NCI-H510A treated with DMSO at 0.1 percent for 48 hours (cell line): ENCODE measurements around the gene STMP1.

Experiments used
- DNase-seq: peaks from one replicate; lab custom pipeline; 2025; lab: John Stamatoyannopoulos, UW

STMP1 gene

DNA sequence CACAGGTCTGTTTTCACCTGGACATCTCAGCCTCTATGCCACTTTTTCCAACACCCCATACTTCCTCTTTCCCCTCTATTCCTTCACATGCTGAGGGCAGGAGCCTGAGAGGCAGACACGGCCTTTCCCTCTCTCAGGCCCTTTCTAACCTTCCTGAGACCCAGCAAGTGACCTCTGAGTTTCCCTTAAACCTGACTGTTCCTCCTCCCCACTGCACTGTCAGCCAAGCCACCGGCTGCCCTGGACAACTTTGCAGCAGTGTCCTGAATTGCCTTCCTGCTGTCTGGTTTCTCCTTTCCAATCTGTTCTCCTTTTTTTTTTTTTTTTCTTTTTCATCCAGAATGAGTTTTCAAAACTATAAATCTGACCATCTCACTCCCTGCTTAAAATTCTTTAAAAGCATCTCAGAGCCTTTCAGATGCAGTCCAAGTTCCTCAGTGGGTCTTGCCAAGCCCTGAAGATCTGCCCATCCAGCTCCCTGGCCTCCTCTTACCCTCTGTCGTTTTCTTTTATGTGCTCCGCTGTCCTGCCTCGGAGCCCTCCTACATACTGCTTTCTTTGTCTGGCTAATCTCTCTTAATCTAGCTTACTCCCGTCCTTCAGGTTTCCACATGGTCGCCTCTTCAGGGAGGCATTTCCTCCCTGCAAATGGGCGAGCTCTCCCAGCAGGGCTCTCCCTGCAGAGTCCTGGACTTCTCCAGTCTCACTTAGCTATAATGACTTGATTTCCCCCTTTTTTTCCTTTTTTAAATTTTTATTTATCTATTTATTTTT, 35.1 kb downstream of the STMP1 start:
- DNase-seq: no peak

DNA sequence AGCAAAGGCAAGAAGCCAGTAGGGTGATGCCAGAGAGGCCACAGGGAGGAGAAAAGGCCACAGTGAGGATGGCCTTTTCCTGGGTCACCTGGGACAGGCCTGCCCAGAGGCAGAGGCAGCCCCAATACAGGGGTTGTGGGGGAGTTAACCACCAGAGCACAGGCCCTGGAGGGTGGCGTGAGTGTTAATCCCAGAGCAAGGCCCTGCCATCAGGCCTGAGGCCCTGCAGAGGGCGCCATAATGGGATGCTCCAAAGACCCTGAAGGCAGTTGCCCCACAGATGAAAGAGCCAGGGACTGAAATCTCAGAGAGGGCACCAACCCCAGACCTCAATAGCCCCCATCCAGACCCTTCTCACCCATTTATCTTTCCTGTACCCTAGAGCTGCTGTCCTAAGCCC, 41.8 kb downstream of the STMP1 start:
- DNase-seq: no peak

DNA sequence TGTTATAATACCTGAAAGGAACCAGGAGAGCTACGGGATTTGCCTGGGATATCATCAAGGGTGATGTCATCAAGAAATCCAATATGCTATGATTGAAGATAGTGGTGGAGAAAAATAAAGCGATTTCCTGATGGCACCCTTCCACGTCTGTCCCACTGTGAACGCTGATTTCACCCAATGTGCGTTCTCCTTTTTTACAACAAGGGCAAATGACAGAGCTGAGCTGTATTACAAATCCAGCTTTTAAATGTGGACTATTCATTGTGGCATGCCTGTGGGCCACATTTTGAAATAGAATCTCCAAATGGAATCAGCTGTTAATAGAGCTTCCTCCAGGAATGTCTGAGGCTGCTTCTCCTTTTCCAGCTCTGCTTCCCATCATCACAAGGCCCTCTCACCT, 42.4 kb downstream of the STMP1 start:
- DNase-seq: no peak

DNA sequence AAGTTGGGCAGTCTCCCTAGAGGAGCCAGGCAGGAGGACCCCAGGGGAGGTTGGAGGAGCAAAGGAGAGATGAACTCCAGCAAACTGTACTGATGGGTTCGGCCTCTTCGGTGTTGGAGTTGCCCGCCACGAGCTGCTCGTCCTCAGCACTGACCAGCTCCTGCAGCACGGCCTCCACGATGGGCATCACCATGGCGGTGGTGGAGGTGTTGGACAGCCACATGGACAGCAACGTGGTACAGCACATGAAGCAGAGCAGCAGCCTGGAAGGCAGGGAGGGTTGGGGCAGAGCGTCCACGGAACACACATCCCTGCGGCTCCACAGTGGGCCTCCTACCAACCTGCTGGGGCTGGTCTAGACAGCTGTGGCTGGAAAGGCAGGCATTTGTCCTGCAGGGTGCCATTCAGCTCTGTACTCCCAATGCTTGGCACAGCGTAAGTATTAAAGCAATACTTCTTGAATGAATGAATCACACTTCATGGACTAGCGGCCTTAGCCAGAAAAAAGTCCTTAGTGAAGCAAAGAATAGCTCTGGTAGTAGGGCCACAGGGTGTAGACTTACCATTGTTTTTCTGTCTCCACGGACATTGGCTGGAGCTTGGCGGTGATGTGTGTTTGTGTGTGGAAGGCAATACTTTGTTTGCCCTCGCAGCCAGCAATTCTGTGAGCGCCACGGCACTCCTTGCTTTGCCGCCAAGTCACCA, 43.9 kb downstream of the STMP1 start:
- DNase-seq: no peak

DNA sequence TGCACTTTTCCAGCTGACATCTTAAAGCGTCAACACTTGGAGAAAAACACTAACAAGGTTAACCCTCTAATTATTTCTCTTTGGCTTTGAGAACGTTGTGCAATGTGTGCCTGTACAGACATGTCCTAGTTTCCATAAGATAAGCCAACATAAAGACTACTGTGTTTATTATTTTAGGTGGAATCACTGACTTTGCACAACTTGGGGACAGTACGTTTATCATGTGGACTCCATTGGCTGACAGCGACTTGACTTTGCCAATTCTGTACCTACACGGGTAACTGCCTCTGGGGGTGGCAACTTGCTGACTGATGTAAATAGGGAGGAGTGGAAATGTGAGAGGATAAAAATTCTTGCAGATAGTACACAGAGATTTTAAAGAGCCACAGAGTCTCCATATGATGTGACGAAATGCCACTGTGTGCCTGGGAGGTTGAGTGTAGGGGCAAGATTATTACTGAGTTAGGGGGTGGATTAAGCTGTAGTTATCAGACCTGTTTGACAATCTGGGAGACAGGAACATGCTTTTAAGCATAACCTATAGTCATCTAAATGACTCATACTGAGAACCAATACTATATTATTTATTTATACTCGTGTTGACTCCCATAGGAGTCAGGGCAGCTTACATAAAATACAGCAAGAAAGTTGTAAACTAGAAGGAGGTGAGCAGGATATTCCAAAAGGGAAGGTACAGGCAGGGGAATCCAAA, 44.7 kb downstream of the STMP1 start:
- no peak for DNase-seq

DNA sequence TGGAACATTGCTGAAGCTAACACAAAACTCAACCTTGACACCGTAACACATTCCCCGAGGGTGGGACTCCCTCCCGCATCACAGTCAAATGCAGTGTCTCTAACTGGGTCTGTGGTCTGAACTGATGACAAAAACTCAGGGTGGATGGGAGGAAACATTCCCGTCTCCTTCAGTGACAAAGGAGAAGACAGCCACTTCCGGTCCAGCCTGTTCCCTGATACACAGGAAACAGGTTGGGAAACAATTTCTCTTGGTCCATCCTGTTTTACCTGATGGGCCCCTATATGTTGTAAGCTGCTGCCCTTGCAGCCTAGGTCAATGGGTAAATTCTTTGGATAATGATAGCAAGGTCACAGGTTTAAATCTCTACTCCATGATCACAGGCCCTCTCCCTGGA, 45.3 kb downstream of the STMP1 start:
- DNase-seq: no peak

DNA sequence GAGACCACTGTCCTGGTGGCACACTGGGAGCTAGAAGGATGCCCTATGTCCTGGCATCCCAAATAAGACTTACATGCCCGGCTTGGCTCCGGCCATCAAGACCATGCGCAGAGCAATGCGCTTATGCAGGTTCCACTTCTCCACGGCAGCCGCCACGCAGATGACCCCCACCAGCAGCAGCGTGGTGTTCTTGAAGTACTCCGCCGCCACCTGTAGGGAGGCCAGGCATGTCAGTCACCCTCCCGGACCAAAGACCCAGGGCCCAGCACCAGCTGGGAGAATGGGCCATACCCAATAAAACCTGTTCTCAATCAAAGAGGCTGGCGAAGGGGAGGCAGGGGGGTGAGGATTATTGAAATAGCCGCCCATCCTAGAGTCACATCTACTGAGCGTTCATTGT, 45.7 kb downstream of the STMP1 start:
- no peak for DNase-seq

DNA sequence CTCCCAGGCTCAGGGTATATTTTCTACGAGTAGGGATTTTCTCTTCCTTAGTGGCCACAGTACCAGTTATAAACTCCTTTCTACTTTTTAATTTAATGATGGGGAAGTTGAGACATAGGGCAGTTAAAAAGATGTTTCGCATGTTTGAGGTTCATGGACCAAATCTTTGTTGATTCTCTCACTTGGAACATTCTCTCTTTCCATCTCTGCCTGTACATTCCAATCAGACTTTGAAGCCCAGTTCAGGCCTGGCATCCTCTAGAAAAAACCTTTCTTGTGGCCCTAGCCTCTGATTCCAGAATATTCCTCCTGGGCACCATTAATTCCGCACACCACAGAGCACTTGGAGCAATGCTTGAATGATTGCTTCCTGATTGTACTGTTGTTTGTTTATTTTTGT, 47.2 kb downstream of the STMP1 start:
- DNase-seq: no peak

DNA sequence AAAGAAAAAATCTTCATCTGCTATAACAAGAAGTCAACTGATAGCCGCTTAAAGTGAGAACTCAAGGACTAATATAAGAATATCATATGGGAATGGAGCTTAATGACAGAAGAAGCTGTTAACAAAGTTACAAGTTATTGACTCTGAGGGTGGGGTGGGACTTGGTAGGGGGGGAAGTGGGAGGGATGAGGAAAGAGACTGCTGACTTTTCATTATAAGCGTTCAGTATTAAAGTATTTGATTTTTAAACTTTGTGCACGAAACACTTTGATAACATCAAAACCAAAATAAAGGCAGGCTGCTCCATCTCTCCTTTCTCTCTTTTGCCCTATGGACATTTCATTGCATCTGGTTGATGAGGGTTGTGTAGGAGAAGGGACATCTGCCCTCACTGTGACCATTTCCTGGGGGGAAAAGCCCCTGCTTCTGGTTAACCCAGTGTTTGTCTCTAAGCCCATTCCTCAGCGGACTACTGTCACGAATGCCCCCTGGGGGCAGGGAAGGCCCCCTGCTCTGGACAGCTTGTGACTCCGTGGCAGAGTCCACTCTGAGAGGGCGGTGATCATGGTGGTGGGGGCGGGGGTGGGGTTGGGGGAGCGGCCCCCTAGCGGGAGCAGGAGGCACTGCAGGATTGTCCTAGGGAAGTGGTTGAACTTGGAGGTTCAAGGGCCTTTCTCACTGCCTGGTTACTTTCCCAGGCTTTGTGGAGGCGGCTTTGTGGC, 48.3 kb downstream of the STMP1 start:
- DNase-seq: no peak

DNA sequence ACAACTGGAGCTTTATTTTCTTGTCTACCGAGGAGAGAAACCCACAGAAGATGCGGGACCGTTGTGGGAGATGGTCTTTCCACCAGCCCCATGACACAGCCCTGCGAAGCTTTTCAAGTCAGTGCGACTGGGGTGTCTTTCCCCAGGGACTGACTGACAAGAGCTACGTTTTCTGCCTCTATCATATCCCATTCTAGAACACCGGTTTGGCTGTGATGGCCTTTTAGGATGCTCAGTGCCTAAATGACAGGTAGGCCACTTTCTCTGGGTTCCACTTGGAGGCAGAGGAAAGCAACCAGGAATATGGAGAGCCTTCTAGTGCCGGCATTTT, 48.8 kb downstream of the STMP1 start:
- no peak for DNase-seq

DNA sequence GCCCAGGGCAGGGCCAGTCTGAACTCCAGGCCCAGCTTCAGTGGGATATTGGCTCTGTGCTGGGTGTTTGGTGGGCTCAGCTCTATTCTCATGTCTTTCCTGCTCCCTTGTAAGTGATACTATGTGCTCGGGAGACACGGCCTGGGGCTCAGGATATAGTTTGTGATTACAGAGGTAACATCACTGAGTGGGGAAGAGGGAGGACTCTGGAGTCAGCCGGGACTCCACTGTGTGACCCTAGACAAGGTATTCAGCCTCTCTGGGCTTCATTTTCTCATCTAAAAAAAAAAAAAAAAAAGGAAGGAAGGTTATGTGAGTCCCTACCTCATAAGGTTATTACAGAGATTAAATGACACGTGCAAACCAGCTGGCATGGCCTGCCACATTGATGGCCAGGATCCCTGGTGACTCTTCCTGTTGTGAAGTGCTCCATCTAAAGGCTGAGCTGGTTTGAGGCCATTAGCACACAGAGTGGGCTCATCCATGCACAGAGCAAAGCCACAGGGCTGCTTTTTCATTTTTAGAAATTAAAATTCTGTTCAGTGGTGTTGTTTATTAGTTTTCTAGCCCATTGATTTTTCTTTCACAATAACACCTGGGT, 50.0 kb downstream of the STMP1 start:
- DNase-seq: no peak

DNA sequence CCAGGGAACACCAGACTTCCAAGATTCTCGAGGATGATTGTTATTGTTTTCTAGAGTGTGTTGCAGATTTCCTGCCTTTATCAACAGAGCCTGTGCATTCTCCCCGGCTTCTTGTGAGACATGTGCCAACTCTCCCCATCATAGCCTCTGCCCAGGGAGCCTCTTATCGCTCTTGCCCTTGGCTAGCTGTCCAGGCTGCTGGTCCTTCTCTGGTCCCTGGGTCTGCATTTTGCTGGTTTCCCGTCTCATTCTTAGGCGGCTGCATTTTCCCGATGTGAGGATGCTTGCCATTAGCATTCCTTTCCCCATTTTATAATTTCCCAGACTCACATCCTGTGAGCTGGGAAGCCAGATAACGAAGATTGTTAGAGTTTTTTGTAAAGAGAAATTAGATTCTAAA, 50.5 kb downstream of the STMP1 start:
- no peak for DNase-seq

DNA sequence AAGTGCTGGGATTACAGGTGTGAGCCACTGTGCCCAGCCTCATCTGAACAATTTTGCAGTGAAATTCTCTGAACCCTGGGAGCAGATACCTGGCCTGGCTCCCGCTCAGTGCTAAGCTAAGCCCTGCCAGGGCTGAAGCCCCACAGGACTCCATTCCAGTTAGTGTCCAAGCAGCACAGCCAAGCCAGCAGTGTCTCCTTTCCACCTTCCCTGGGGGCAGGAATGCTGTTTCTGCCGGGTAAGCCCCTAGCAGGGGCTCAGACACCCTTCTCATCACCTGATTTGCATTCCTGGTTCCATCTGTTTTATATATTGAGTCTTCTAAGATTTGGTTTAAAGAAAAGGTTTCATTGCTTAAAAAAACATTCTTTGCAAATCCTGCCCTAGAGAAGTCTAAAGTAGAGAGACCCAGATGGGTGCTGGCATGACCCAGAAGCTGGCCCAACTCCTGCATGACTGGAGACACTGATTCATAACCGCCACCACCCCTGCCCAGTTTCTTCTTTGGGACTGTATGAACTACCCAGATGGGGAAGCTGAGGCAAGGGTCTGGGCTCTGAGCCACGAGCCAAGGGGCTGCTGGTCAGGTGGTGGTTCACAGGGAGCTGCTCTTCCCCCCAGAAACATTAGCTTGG, 51.6 kb downstream of the STMP1 start:
- no peak for DNase-seq

DNA sequence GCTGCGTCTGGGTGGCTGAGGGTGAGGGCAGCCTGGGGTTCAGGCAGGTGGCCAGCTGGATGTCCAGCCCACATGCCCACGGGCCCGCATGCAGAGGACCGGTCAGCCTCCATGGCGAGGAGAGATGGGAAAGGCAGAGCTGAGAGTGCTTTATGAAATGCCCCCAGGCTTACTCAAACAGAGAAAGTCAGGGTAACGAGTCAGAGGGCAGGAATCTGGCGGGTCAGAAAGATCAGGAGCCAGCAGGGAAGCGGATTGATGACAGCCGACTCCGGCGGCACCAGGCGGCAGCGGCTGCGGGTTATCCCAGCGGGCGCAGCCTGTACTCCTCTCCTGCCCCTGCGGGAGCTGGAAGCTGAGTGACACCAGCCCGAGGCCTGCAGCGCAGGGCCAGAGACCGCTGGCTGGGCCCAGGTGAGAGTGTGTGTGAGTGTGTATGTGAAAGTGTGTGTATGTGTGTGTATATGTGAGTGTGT, 52.3 kb downstream of the STMP1 start:
- DNase-seq: no peak

DNA sequence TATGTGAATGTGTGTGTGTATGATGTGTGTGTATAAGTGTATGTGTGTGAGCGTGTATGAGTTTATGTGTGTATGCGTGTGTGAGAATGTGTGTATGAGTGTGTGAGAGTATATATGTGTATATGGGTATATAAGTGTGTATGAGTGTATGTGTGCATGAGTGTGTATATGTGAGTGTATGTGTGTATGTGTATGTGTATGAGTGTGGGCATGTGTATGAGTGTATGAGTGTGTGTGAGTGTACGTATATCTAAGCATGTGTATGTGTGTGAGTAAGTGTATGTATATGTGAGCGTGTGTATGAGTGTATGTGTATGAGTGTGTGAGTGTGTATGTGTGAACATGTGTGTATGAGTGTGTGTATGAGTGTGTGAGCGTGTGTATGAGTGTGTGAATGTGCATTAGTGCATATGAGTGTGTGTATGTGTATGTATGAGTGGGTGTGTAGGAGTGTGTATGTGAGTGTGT, 52.8 kb downstream of the STMP1 start:
- no peak for DNase-seq

DNA sequence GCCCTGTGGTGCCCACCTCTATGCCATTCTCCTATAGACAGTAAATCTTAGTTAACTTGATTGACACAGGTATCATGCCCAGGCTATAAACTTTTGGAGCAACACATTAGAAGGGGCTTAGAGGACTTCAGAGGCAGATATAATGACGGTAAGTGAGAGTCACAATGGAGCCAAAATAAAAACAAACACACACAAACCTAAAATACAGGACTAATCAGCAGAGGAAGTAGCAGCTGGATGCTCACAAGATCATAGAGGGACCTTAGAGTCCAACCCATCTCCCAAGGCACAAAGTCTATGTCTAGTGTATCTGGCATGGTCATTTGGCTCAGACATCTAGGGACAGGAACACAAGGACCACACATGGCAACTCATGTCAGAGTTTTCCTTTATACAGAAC, 53.4 kb downstream of the STMP1 start:
- DNase-seq: no peak

DNA sequence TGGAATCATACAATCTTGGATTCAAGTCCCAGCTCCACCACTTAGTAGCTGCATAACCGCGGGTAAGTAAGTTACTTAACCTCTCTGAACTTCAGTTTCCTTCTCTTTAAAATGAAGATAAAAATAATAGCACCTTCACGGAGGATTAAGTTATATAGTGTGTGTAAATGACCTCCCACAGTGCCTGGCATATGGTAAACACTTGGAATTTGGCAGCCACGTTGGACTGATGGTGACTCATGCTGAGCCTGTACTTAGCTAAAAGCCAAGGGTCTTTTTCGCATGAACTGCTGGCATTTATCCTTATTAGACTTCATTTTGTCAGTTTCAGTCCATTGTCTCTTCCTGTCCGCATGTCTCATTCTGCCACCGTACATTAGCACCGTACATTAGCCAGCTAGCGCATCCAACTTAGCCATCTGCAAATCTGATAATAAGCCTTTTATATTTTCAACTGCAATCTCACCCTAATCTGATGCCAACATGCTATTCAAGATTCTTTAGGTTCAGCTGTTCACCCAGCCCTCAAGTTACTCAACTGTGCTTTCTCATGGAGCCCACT, 54.4 kb downstream of the STMP1 start:
- no peak for DNase-seq

DNA sequence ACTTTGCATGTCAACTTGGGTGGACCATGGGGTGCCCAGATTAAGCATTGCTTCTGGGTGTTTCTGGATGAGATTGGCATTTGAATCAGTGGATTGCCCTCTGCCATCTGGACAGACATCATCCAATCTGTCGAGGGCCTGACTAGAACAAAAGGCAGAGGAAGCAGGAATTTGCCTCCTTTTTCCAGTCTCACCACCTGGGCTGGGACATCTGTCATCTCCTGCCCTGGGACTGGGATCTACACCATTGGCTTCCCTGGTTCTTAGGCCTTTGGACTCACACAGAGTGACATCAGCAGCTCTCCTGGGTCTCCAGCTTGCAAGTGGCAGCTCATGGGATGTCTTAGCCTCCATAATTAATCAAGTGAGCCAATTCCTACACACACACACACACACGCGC, 55.4 kb downstream of the STMP1 start:
- no peak for DNase-seq

DNA sequence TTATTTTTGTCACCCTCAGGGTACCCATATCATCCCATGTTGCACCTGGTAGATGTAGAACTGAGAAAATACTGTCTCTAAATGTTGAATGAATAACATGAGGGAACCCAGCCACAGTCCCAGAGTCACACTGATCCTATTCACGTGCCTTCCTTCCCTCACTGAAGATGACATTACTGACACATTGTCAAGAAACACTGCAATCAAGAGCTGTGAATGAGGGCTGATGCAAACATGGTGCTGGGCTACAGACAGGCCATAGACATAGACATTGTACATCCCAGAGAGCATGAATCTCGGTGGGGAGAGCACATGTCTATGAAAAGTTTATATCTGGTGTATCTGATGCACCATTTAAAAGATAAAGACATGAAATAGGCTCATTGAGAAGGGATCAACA, 55.9 kb downstream of the STMP1 start:
- DNase-seq: no peak

DNA sequence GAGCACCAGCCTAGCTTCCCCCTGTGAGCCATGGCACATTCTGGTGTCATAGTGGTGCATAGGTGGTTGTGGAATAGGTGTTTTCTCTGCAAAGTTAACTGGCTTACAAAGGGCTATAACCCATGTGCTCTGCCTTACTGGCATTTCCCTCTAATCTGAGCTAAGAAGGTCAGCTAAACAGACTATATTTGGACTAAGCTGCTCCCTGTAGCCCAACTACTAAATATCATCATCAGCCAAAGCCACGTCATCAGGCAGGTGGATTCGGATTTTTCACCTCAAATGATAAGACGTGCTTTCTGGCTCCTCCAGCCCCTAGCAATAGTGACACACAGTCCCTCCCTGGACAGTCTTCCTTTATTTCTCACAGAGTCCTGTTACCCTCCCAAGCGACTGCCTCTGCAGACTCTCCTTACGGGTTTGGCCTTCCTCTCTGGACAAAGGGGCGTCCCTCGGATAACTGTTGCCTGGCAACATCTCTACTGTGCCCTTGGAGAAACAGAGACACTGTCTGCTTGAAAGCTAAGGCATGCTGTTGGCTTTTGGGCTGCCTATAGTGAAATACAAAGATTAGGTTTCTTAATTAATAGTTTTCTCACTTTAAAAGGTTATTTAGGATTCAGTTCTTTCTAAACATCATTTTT, 56.6 kb downstream of the STMP1 start:
- DNase-seq: no peak

DNA sequence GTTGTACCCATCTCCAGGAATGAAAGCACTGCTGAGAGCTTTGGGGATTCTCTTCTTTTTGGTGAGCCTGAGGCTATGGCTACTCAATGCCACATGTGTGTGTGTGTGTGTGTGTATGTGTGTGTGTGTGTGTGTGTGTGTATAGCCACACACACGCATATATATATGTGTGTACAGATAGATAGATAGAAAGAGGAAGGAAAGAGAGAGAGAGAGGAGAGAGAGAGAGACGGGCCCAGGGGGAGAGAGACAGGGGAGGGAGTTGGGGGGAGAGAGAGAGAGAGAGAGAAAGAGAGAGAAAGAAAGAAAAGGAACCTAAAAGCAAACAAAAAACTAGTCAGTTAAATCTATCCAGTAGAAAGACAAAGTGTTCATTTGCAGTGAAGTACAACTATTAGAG, 57.4 kb downstream of the STMP1 start:
- DNase-seq: no peak
